NCI-H2171 (cell line): ENCODE results near the gene ANO10.

ENCODE experiments used
- DNase-seq: peaks from one replicate; lab custom pipeline; 2025; lab: John Stamatoyannopoulos, UW

The ANO10 gene

GRCh38 chr3:43346978-43347749, 274.6 kb downstream of the ANO10 start:
- DNase-seq = no peak

- no peak for DNase-seq
Measured at GRCh38 chr3:43345877-43346276, 275.9 kb downstream of the ANO10 start.

GRCh38 chr3:43345246-43345645, 276.6 kb downstream of the ANO10 start:
- no peak for DNase-seq

- DNase-seq = no peak
Measured at GRCh38 chr3:43344520-43344919, 277.3 kb downstream of the ANO10 start.

- DNase-seq = no peak
Measured at GRCh38 chr3:43343815-43344214, 278.0 kb downstream of the ANO10 start.

- no peak for DNase-seq
Measured at GRCh38 chr3:43343185-43343584, 278.6 kb downstream of the ANO10 start.

GRCh38 chr3:43341788-43342187, 280.0 kb downstream of the ANO10 start:
- DNase-seq = no peak

- DNase-seq = no peak
Measured at GRCh38 chr3:43340403-43340802, 281.4 kb downstream of the ANO10 start.

GRCh38 chr3:43338295-43338694, 283.5 kb downstream of the ANO10 start:
- DNase-seq = no peak

GRCh38 chr3:43335799-43336198, 286.0 kb downstream of the ANO10 start:
- DNase-seq = no peak

GRCh38 chr3:43334976-43335375, 286.8 kb downstream of the ANO10 start:
- no peak for DNase-seq

- no peak for DNase-seq
Measured at GRCh38 chr3:43331381-43331780, 290.4 kb downstream of the ANO10 start.

- no peak for DNase-seq
Measured at GRCh38 chr3:43330981-43331380, 290.8 kb downstream of the ANO10 start.

- DNase-seq = no peak
Measured at GRCh38 chr3:43328653-43329052, 293.2 kb downstream of the ANO10 start.

- DNase-seq = no peak
Measured at GRCh38 chr3:43327582-43327979, 294.2 kb downstream of the ANO10 start.

- DNase-seq = no peak
Measured at GRCh38 chr3:43326891-43327581, 294.8 kb downstream of the ANO10 start.

GRCh38 chr3:43323541-43323940, 298.3 kb downstream of the ANO10 start:
- no peak for DNase-seq

- DNase-seq = no peak
Measured at GRCh38 chr3:43320288-43320687, 301.5 kb downstream of the ANO10 start.

GRCh38 chr3:43319794-43320193, 302.0 kb downstream of the ANO10 start:
- DNase-seq = no peak

GRCh38 chr3:43319376-43319775, 302.4 kb downstream of the ANO10 start:
- DNase-seq = peak; percentile 5

- DNase-seq = no peak
Measured at GRCh38 chr3:43317461-43318316, 304.1 kb downstream of the ANO10 start.

- no peak for DNase-seq
Measured at GRCh38 chr3:43316783-43317460, 304.9 kb downstream of the ANO10 start.
